GM12865 (cell line): ENCODE measurements around the gene KCNIP3.

ENCODE experiments used
- DNase-seq: peaks from one replicate; pipeline ENCODE4 v3.0.0; 2010; ENCODE audit warnings: low read depth
- H3K4me3 ChIP-seq: 2 replicates; pipeline ENCODE4 v1.5.1; 2011; ENCODE audit warnings: mild to moderate bottlenecking, low read depth, low read length, control low read depth
- CTCF ChIP-seq: IDR thresholded peaks from 2 replicates; pipeline ENCODE4 v1.5.1; 2011; ENCODE audit warnings: low read length, control low read depth, low read depth, inconsistent platforms; ENCODE audit not compliant: insufficient read depth; ENCODE audit errors: missing control alignments

The KCNIP3 gene

GRCh38 chr2:95344215-95344583 is 47.1 kb downstream of the KCNIP3 start:
- no peak overlapping the region for H3K4me3 ChIP-seq
- no peak for DNase-seq
- no peak for TF ChIP-seq CTCF

- no peak for DNase-seq
- TF ChIP-seq CTCF: no peak
- H3K4me3 ChIP-seq: no peak overlapping the region
These were observed 47.5 kb downstream of the KCNIP3 start for GRCh38 chr2:95344656-95345055.

GRCh38 chr2:95345081-95345562 is 48.0 kb downstream of the KCNIP3 start:
- no peak for TF ChIP-seq CTCF
- DNase-seq: no peak
- no peak overlapping the region; the same call in 1 of the 2 replicates for H3K4me3 ChIP-seq

- DNase-seq: peak; percentile 61
These were observed 48.5 kb downstream of the KCNIP3 start for GRCh38 chr2:95345563-95346230.

GRCh38 chr2:95346231-95346737 is 49.1 kb downstream of the KCNIP3 start:
- TF ChIP-seq CTCF: no peak
- H3K4me3 ChIP-seq: peak overlapping the region; percentile 50; the same call in 1 of the 2 replicates
- DNase-seq: no peak

More at GRCh38 chr2:95345563-95346230, 48.5 kb downstream of the KCNIP3 start:
- peak; percentile 90 for TF ChIP-seq CTCF
- peak overlapping the region; percentile 50 for H3K4me3 ChIP-seq

GRCh38 chr2:95346738-95347671 is 49.9 kb downstream of the KCNIP3 start:
- TF ChIP-seq CTCF: no peak
- DNase-seq: no peak
- H3K4me3 ChIP-seq: no peak overlapping the region
